Kasumi-1 (cell line): Measurements from ENCODE around the gene ARHGAP10.
"Not testable (repeated sequence)": the region's sequence is repeated elsewhere in the genome, so short reads cannot be mapped to it uniquely, and the experiment has no call there.

Experiments
- DNase-seq, 2 experiments: peaks; one replicate each; lab custom pipeline; 2025; lab: John Stamatoyannopoulos, UW

Gene ARHGAP10

DNA sequence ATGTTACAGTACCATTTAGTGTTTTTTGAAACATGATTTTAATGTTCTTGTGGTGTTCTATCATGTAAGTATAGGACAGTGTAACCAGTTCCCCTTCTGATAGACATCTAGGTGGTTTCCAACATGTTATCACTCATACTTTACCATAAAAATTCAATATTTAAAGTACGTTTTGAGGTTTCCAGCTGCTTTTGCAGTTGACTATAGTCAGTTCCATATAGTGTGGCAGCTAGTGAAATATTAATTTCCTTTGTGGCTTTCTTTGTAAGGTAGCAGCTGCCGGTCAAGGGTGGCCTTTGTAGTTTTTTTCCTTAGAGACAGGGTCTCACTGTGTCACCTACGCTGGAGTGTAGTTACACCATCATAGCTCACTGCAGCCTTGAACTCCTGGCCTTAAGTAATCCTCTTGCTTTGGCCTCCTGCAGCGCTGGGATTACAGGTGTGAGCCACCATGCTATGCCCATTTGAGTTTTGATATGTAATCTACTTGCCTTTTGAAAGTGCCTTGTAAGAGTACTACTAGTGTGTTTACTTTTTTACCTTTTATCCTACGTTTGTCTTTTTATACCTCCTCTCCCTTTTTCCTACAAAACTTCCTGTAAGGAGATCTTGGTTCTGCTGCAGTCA lies 63.0 kb downstream of the ARHGAP10 start:
- DNase-seq: no peak

DNA sequence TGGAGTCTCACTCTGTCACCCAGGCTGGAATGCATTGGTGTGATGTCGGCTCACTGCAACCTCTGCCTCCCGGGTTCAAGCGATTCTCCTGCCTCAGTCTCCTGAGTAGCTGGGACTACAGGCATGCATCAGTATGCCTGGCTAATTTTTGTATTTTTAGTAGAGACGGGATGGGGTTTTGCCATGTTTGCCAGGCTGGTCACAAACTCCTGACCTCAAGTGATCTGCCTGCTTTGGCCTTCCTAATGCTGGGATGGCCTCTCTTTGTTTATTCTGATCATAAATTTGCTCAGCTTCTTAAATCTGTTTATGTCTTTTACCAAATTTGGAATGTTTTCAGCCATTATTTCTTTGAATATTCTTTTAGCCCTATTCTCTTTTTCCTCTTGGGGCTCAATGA lies 67.2 kb downstream of the ARHGAP10 start:
- not testable (repeated sequence) for DNase-seq

DNA sequence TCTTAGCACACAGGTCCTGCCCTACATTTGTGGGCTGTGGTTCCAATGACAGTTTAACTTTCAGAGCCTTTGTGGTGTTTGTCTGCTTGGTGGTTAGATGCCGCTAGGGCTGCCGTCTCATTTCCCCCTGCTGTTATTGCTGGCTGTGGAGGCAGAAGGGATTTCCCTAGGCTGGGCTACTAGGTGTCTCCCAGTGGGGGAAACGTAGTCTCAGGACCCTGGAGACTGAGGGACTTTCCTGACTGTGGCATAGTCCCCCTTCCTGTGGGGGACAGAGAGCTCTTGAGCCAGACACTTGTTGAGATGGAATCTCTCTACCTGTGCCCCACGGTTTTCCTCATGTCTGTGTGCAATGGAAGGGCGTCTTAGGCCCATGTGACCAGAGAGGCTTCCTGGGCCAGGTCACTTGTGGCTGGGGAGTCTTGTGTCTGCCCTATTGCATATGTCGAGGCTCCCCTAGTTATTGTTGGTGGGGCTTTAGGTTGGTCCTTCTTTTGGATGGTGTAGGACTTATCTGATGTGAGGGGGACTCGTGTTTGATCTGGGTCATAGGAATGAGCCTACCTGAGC lies 68.2 kb downstream of the ARHGAP10 start:
- DNase-seq: peak; percentile 79 to 80

DNA sequence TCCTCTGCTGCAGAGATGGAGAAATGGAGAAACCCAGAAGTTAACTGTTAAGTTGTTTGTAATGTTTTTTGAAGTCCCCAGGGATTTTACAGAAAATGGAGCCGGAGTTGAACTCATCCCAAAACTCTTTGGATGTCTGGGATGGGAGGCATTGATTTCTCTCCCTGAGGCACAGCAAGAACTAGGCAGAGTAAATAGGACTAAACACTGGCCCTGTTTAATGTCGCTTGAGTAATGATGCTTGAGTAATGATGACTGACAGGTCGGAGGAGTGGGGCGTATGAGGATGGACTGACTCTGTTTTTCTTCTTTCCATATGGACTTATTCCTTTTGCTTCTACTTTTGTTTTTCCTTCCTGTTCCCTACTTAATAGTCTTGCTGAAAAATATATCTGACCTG lies 69.9 kb downstream of the ARHGAP10 start:
- DNase-seq: no peak

DNA sequence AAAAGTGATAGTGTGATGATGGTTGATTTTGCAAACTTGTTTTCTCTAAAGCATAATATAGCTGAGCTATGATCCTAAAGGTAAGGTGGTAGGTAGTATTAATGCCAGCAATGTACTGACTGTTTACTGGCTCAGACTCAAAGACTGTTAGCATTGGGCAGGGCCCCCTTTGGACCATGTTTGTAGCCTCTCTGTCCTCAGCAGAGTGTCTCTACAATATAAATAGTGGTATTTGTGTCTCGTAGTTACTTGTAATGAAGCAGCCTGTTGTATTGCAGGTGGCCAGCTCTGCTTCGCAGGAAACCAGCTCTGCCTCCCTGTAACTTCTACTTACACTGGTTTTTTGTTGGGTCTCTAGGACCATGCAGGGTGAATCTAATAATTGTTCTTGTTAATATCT lies 70.5 kb downstream of the ARHGAP10 start:
- DNase-seq: no peak

DNA sequence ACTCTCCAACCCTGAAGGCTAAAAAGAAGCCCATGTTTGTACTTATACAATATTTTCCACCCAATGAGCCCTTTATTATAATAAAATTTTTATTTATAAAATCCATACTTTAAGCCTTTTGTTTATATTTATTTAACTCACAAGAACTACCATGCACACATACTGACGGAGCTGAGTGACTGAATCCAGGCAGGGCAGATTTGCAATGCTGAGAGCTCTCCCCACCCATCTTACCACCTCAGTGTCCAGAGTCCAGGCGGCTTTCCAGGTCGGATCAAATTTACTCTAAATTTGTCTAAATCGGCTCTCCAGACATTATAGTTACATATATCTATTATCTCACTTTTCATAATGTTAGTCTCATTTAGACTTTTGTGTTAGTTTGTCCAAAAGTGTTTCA lies 74.1 kb downstream of the ARHGAP10 start:
- DNase-seq: no peak

DNA sequence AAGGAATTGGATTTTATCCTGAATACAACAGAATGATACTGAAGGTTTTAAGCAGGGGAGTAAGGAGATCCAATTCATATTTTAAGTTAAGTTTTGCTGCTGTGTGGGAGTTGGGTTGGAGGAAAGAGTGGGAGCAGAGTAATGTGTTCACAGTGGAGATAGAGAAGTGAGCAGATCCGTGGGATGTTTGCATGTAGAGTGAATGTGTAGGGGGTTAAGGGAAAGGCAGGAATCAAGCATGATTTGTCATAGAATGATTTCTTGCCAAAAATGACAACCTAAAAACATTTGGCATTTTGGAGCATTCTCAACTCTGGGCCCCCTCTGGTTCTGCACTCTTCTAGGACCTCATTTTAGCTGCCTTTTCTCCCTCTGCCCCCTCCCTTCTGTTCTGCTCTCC lies 76.6 kb downstream of the ARHGAP10 start:
- peak in 1 of 2 experiments; percentile 7 for DNase-seq

DNA sequence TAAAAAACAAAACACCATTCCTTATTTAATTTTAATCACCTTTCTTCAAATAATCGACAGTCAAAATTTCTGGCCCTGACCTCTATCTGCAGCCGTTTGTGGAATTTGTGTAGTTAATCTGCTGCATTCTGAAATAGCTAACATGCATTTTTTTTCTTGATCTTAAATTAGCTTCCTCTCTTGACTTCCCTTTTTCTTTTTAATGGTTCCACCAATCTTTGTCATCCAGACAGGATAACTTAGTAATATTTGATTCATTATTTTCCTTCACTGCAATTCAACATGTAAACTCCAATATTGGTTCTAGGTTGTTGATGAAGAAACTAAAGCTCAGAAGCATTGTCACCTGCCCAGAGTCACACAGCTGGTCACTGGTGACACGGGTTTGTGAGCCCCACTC lies 77.3 kb downstream of the ARHGAP10 start:
- peak; percentile 38 to 54 for DNase-seq

DNA sequence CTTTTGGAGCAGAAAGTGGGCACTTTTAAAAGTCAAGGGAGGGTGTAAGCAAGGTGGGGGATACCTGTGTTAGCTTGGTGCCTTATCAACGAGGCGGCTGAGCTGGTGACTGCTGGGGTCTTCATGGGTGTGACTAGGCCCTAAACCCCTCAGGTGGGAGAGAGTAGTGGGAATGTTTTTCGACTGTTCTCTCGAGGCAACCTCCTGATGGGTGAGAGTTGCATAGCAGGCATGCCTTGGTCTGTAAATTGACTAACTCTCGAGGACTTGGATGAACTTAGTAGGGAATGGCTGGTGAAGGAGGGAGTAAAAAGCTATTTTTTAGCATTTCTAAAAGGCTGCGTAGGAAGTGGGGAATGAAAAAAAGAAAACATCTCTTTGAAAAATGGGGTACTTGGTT lies 80.0 kb downstream of the ARHGAP10 start:
- DNase-seq: no peak

DNA sequence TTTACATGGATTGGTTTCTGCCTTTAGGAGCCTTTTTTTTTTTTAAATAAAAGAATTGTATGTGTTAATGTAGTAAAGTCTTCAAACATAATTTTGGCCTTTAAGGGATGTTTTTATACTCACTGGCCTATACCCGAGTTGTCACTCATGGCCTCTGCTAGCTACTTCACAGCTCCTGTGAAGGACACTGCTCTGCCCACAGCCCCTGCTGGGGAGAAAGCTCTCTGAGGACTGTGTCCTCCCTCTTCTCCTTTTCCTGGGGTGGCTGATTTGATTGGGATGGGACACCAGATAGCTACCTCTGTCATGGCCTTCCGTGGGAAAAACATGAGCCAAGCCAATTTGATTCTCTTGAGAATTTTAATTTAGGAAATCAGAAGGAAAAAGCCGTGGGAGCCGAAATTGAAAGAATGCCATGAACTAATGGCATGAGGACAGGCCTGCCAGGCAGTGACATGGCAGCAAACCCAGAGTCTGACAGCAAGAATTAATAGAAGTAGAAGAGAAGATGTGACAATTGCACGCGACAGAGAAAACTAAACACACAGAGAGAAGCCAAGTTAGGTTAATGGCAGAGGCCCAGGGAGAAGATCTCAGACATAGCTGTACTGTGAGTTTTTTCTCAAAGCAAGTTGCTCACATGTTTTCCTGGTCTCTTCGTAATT lies 81.4 kb downstream of the ARHGAP10 start:
- no peak for DNase-seq

DNA sequence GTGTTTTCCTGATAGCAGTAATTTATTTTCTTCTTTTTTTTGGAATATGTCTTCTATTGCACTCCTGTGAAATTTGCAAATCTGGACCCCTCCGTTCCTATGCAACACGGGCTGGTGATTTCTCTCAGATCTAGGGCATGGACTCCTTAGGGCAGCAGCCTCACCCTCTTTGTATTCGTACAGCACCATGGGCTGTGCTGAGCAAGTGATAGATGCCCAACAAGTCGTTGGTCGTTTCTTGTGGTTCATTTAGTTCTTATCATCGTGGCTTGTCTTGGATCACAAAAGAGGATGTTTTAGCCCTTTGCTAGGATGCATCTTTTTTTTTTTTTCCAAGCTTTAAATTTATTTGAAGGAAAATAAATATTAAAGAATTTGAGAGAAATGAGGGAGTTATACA lies 82.1 kb downstream of the ARHGAP10 start:
- no peak for DNase-seq

DNA sequence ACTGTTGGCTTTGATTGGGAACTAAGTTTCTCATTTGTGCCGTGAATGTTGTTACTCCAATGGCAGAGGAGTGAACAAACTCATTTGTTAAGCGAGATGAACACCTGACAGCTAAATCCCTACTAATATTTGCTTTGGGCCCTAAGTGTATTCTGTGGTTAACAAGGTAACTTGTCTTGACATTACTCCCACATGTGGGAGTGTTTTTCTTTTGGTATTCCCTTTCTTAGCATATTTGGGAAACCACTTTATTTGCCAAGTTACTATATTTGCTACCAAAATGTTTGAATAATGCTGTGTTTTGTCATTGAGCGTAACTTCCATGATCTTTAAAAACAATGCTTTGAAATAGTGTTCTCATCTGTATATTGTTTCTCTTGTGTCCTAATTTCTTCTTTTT lies 82.5 kb downstream of the ARHGAP10 start:
- DNase-seq: no peak

DNA sequence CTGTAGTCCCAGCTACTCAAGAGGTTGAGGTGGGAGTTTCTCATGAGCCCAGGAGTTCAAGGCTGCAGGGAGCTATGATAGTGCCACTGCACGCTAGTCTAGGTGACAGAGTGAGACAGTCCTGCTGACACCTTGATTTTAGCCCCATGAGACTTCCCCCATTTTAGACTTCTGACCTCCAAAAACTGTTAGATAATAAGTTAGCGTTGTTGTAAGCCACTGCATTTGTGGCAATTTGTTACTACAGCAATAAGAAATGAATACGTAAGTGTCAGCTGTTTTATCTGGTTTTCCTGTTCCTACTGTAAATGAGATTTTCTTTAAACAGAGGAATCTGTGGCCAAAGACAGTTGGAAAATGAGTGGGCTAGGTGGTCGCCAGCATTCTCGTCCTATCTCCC lies 83.9 kb downstream of the ARHGAP10 start:
- DNase-seq: peak; percentile 18 to 23

DNA sequence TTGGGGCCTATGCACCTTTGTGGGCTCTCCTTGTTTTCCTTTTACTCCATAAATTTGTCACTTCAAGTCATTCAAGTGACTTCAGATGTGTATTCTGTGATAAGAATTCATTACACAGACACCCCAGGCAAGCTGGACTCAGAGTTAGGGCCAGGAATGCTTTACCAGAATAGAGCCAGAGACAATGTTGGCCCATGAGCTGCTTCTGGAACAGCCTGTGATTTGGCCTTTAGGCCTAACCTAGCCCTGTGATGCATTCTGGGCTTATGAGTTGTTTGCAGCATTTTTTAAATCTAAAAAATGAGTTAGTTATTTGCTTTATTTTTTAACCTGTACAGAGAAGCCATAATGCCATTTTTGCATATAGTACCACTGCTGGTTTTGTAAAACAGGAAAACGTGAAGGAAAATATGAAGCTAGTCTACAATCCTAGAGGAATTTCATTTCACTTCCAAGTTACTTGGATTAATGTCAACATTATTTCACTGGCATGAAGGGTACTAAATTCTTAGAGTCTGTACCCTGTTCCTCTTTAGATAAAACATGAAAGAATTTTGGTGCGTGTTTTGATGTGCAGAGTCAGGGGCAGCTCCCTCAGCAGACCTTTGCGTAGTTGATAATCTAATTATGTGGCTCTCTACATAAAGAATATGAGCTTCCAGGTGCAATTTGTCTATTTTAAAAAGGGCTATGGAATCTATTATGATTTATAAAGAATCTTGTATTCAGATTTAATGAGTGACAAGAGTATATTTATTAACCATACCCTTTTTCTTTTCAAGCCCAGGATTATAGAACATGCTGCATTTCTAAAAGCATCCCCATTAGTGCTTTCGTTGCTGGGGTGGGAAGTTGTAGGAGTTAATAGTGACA lies 84.7 kb downstream of the ARHGAP10 start:
- no peak for DNase-seq

DNA sequence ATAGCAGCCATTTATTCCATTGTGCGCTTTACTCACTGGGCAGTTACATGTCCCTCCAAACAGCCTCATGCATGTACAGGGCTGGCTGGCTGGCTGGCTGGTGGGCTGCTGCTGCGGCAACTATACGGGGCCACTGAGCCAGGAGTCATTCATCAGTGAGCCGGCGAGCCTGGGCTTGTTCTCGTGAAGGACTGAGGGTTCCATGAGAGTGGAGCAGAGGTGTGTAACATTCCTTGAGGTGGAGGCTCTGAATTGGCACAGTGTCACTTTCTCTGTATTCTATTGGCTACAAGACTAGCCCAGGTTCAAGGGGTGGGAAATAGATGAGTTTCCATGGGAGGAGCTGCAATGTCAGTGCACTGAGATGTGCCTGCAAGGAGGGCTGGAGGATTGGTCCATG lies 89.1 kb downstream of the ARHGAP10 start:
- no peak for DNase-seq

DNA sequence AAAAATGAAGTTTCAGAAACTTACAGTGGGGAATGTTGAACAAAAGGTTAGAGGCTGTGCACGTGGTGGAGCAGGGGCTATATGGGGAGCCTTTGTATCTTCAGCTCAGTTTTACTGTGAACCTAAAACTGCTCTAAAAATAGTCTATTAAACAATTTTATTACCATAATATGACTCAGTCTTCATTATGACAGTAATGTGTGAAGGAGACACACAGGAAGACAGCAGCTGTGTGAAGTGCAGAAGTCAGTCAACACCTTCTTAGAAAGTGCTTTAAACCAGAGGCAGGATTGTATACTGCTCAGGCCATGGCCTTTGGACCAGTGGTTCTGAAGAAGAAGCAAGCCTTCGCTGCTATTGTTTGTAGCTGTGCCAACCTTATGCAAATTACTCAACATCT lies 89.7 kb downstream of the ARHGAP10 start:
- DNase-seq: no peak

DNA sequence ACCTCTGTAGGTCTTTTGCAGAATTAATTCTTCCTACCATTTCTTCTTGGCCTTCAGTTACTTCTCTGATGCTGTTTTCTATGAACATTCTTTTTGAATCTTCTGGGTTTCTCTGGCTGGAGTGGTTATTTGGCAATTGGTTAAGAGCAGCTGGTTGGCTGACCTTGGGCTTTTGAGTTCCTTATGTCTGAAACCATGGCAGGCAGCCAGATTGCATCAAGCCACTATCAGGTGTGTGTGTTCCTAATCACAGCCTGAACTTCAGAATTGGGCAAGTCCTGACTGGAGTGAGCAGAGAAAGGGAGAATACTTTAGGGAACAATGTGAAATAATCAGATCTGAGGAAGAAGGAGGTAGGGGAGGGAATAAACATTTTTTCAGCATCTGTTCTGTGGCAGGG lies 90.2 kb downstream of the ARHGAP10 start:
- no peak for DNase-seq

DNA sequence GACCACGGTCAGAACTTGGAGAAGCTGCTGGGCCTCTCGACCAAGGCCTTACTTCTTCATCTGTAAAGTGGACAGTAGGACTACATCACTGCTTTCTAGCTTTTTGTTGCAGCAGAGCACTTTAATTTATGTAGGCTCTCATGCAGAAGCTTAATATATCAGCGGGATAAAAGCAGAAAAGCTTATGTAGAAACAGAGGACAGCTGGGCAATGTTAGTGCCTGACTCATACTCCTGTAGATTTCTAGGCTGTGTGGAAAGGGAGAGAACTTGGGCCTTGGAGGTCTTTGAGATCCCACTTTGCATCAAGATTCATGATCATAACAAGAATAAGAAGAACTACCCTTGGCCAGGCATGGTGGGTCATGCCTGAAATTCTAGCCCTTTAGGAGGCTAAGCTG lies 91.2 kb downstream of the ARHGAP10 start:
- no peak for DNase-seq

DNA sequence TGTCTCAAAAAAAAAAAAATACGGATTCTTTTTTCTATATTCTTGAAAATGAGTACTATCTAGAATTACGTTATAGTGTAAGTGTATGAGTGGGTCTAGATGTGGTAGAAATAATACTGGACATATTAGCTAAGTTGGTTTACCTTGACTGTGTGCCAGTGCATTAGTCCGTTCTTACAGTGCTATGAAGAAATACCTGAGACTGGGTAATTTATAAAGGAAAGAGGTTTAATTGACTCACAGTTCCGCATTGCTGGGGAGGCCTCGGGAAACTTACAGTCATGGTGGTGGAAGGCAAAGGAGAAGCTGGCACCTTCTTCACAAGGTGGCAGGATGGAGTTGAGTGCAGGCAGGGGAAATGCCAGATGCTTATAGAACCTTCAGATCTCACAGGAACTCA lies 92.4 kb downstream of the ARHGAP10 start:
- DNase-seq: no peak

DNA sequence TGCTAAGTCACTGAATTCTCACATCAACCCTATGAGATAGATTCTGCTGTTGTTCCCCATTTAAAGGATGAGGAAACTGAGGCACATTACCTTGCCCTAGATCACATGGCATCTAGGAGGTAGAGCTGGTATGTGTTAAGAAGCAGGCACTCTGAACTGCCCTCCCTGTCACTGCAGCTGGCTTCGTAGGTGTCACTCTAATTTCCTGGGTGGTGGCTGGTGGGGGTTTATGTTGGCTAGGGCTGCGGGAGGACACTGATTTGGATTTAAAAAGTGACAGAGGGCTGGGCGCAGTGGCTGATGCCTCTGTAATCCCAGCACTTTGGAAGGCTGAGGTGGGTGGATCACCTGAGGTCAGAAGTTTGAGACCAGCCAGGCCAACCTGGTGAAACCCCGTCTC lies 93.0 kb downstream of the ARHGAP10 start:
- no peak for DNase-seq

DNA sequence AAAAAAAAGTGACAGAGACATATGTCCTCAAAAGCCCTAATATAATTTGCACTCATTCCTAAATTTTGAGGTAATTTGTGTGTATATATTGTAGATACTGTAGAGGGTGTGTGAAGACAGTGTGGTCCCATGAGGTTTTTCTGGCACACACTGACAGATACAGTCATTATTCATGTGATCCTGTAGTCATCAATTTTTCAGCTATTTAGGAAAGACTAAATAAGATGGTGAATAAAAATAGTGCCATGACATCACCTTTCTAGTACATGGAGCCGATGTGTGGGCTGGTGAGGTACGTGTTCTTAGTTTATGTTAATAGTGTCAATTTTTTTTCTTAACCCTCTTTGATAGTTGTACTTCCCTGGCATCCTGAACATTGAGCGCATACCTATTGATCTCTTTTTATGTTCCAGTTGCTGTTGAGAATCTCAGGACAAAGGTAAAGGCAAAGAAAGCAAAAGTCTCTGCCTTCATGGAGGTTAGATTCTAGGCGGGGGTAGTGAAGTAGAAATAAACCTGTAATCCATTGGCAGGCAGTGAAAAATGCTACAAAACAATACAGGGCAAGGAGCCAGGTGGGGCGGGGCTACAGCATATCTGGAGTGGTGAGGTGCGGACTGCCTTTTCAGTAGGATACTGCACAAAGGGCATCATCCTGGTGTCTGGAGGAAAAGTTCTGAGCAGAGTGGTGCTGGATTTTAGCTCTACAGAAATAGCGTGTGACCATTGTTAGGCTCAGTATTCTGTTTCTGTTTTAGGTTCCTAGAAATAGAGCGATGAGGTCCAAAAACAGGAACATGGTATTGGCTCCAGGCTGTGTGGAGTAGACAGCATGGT lies 93.8 kb downstream of the ARHGAP10 start:
- peak; percentile 53 to 58 for DNase-seq

DNA sequence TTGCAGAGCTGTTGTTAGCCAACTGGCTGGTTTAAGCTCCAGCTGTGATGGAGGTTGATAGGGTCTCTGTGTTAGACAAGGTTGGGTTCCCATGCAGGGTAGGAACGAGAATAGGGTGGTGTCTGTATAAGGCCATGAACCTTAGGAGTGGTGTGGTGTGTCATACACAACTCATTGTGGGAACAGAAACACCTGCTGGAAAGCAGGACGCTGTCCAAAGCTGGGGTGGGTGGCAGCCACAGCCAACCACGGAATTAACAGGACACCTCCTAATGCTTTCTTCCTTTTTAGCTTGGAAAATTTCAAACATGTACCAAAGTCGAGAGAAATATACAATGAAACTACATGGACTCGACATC lies 94.4 kb downstream of the ARHGAP10 start:
- no peak for DNase-seq
